ENCODE data around the gene TMEM170B. TPM values are rescaled to one million over a fixed set of nuclear protein-coding genes. Genes with fewer than 3 reads are reported as not detected.

The TMEM170B gene, protein sequence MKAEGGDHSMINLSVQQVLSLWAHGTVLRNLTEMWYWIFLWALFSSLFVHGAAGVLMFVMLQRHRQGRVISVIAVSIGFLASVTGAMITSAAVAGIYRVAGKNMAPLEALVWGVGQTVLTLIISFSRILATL
- total RNA-seq (2014; rRNA removed; shearing (Covaris generic)) = 0.54 and 0.63 TPM in 2 replicates
- polyA plus RNA-seq (2016; fragmentation: Nextera tagmentation; extraction: Ambion mirVana) = 0.14 TPM in 2 replicates

DNA sequence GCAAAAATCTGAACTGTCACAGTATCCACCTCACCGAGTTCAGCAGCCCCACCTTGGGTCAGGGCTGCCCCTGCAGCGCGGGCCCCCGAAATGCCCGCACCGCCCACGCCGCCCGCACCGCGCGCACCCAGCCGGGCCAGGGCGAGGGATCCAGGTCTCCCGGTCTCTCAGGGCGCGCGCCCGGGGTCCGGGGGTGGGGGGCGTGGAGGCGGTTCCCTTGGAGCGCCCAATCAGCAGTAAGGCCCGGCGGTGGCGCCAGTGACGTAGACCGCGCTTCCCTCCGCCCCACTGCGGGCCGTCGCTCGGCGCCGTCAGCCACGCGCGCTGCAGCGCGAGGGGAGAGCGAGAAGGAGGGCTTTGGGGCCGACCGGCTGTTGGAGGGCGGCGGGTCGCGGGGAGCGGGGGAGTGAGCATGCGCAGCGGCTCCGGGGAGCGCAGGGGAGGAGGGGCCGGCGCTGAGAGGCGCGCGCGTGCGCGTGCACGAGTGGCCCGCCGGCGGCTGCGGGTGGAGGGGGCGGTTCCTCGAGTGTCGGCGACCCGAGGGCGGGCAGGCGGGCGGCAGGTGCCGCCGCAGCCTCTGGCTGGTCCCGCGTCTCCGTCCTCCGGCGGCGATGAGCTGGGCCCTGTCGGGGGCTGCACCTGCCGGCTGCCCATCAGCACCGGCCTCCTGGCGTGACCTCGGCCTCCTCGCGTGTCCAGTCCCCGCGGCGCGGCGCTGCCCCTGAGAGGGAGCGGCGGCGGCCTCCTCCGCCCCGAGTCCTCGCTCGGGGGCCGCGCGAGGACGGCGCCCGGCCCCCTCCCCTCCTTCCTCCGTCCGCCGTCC lies at the start of gene TMEM170B:
TSS of gene TMEM170B (plus strand) at position 521 of the 823 bp plus-strand sequence. CDS start 529 bp downstream, outside the sequence.
- H3K27me3 ChIP-seq (replicated peaks; ENCODE audit: insufficient read depth) = no peaks in the 10 kb centered on the region
- H3K79me2 ChIP-seq (ENCODE audit: insufficient read depth) = no peaks in the 10 kb centered on the region
- in situ Hi-C loops (cut with MboI) = no loop called here
- no peaks in the 10 kb centered on the region for H3K9me2 ChIP-seq (ENCODE audit: insufficient read depth)
- TF ChIP-seq EZH2phosphoT487 (IDR thresholded peaks at IDR 0.05; ENCODE audit: insufficient read depth, low read depth) (no peak), EZH2 (IDR thresholded peaks at IDR 0.05; ENCODE audit: insufficient read depth, poor library complexity, severe bottlenecking) (no peak)
- H3K36me3 ChIP-seq (ENCODE audit: low read depth) = no peaks in the 10 kb centered on the region
- H3K9me3 ChIP-seq (ENCODE audit: low read depth) = no peaks in the 10 kb centered on the region
- H3K27ac ChIP-seq = no peak within 1 kb of the TSS
- H3K4me2 ChIP-seq (ENCODE audit: unreplicated experiment) = peak within 1 kb of the TSS; percentile 73
- H3K4me3 ChIP-seq = peak within 1 kb of the TSS; percentile 73
- no peaks in the 10 kb centered on the region; the same call in 1 of the 2 replicates for H3K4me1 ChIP-seq (ENCODE audit: insufficient read depth)
- DNase-seq = peak; percentile 85
- H3K9ac ChIP-seq = peak within 1 kb of the TSS; percentile 48
- peaks cover 14% of the 10 kb centered on the region for H3F3A ChIP-seq (ENCODE audit: insufficient read depth)
- H2AFZ ChIP-seq = peak within 1 kb of the TSS; percentile 76
- no peaks in the 10 kb centered on the region for H4K20me1 ChIP-seq (ENCODE audit: insufficient read depth)
- 0 to 1% methylated on average over 42 to 47 of the region's 110 CpGs for WGBS, 2 experiments (ENCODE audit: low coverage in 1 of 2, low lambda C conversion rate in 2 of 2, missing lambda C conversion rate in 2 of 2)

DNA sequence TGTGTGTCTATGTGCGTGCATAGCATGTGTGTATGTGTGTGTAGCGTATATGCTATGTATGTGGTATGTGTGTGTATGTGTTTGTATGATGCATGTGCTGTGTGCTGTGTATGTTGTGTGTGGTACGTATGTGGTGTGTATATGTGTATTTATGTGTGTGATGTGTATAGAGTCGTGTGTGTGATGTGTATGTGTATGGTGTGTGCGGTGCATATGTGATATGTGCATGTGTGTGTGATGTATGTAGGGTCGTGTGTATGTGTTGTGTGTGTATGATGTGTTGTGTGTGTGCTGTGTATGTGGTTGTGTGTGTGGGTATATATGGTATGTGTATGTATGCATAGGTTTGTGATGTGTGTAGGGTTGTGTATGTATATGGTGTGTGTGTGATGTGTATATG lies 46.6 kb upstream of the TMEM170B start:
- Histone ChIP-seq H3K4me2 (ENCODE audit: unreplicated experiment) (no peak overlapping the region), H3K79me2 (ENCODE audit: insufficient read depth) (no peaks in the 10 kb centered on the region), H3F3A (ENCODE audit: insufficient read depth) (no peaks in the 10 kb centered on the region), H2AFZ (no peak overlapping the region), H3K27ac (no peak overlapping the region), H3K27me3 (replicated peaks; ENCODE audit: insufficient read depth) (no peaks in the 10 kb centered on the region), H3K9me2 (ENCODE audit: insufficient read depth) (no peaks in the 10 kb centered on the region), H3K36me3 (ENCODE audit: low read depth) (no peaks in the 10 kb centered on the region), H4K20me1 (ENCODE audit: insufficient read depth) (no peaks in the 10 kb centered on the region), H3K9me3 (ENCODE audit: low read depth) (no peaks in the 10 kb centered on the region), H3K9ac (no peak overlapping the region), H3K4me1 (ENCODE audit: insufficient read depth) (0 out of 2 replicates have a peak, but pooled peaks cover 3% of the 10 kb centered on the region), H3K4me3 (no peak overlapping the region)
- TF ChIP-seq EZH2 (IDR thresholded peaks at IDR 0.05; ENCODE audit: insufficient read depth, poor library complexity, severe bottlenecking) = no peak
- no peak for TF ChIP-seq EZH2phosphoT487 (IDR thresholded peaks at IDR 0.05; ENCODE audit: insufficient read depth, low read depth)
- in situ Hi-C loops (cut with MboI) = loop anchor here (10.0 to 25.0 kb wide), 2 partner anchors 346 to 529 kb away; no protein-coding TSS in a partner anchor
- DNase-seq = no peak
- WGBS, 2 experiments (ENCODE audit: low coverage in 1 of 2, low lambda C conversion rate in 2 of 2, missing lambda C conversion rate in 2 of 2) = 57 to 62% methylated on average over 6 of the region's 6 CpGs

DNA sequence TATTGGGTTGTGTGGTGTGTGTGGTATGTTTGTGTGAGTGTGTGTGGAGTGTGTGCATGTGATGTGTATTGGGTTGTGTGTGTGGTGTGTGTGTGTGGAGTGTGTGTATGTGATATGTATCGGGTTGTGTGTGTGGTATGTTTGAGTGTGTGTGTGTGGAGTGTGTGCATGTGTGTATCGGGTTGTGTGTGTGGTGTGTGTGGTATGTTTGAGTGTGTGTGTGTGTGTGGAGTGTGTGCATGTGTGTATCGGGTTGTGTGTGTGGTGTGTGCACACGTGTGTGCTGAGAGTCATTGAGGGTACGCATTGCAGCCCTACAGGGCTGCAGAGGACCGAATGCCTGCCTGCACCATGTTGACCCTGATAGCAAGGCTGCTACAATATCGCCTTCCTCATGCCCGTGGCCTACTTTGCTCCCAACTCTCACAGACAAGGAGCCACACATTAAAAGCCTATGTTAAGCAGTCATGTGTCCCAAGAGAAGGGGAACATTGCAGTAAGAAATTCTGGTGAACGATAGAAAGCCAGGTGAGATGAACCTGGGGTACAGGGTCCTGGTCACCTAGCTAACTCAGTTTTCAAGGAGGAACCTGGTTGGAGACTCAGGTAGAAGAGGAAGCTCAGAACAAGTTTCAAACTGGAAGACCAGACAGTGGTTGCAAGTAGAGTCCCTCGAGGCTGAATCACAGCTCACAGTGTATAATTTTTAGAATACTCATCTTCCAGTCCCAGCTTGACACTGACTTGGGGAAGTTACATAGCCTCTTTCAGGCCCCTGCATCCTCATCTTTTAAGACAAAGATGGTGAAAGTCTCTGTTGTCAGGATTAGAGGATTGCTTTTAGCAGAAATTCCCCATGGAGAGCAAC lies 45.7 kb upstream of the TMEM170B start:
- TF ChIP-seq EZH2 (IDR thresholded peaks at IDR 0.05; ENCODE audit: insufficient read depth, poor library complexity, severe bottlenecking) = no peak
- no peak for TF ChIP-seq EZH2phosphoT487 (IDR thresholded peaks at IDR 0.05; ENCODE audit: insufficient read depth, low read depth)
- Histone ChIP-seq H3K9me3 (ENCODE audit: low read depth) (no peaks in the 10 kb centered on the region), H3K4me1 (ENCODE audit: insufficient read depth) (0 out of 2 replicates have a peak, but pooled peaks cover 3% of the 10 kb centered on the region), H3K27ac (no peak overlapping the region), H3K4me2 (ENCODE audit: unreplicated experiment) (no peak overlapping the region), H2AFZ (no peak overlapping the region), H4K20me1 (ENCODE audit: insufficient read depth) (no peaks in the 10 kb centered on the region), H3K9me2 (ENCODE audit: insufficient read depth) (no peaks in the 10 kb centered on the region), H3K27me3 (replicated peaks; ENCODE audit: insufficient read depth) (no peaks in the 10 kb centered on the region), H3F3A (ENCODE audit: insufficient read depth) (no peaks in the 10 kb centered on the region), H3K36me3 (ENCODE audit: low read depth) (no peaks in the 10 kb centered on the region), H3K9ac (no peak overlapping the region), H3K79me2 (ENCODE audit: insufficient read depth) (no peaks in the 10 kb centered on the region), H3K4me3 (no peak overlapping the region)
- in situ Hi-C loops (cut with MboI) = loop anchor here (10.0 to 25.0 kb wide), 2 partner anchors 347 to 530 kb away; no protein-coding TSS in a partner anchor
- peak; percentile 26 for DNase-seq
- WGBS, 2 experiments (ENCODE audit: low coverage in 1 of 2, low lambda C conversion rate in 2 of 2, missing lambda C conversion rate in 2 of 2) = 93 to 95% methylated on average over 10 of the region's 10 CpGs
